Right atrium auricular region (tissue), 2 donors: Measurements from ENCODE around the gene BABAM2. TPM values are rescaled to one million over a fixed set of nuclear protein-coding genes. Genes with fewer than 3 reads are reported as not detected.

Experiments used
- DNase-seq: peaks from one replicate; pipeline ENCODE4 v3.0.0-alpha.2; 2019; ENCODE audit warnings: low spot score
- H3K27ac ChIP-seq, 2 donors: fragments of 200-600 bp; sonication (generic); 1 replicate in 1 of 2; 2 replicates in 1 of 2; pipeline ENCODE4 v1.5.1; 2016 to 2019
- H3K27me3 ChIP-seq, 2 donors: fragments of 200-600 bp; sonication (generic); one replicate each; pipeline versions ENCODE4 v1.5.1 to v1.6.0; 2017 to 2019
- H3K36me3 ChIP-seq: fragments of 200-600 bp; sonication (generic); one replicate; pipeline ENCODE4 v1.5.1; 2016
- H3K4me1 ChIP-seq, 2 donors: fragments of 200-600 bp; sonication (generic); one replicate each; pipeline versions ENCODE4 v1.5.1 to v1.6.0; 2017 to 2019
- H3K4me3 ChIP-seq, 2 donors: fragments of 200-600 bp; sonication (generic); 1 replicate in 1 of 2; 2 replicates in 1 of 2; pipeline ENCODE4 v1.5.1; 2017 to 2019; ENCODE audit warnings: mild to moderate bottlenecking in 1 of 2, moderate library complexity in 1 of 2
- H3K9me3 ChIP-seq, 2 donors: fragments of 200-600 bp; sonication (generic); one replicate each; pipeline ENCODE4 v1.5.1; 2019
- total RNA-seq, 2 donors: library from RNA; depleted of rRNA; stranded (reverse); fragments of >200 nt; gene quantifications; one replicate each; pipeline ENCODE4 v1.1.0, GENCODE V29; 2016
- TF ChIP-seq, protein P1 (sequence below), 2 donors: fragments of 200-600 bp; sonication (generic); IDR thresholded peaks; one replicate each; pipeline ENCODE4 v1.5.1; 2019; ENCODE audit warnings: antibody characterized with exemption in 2 of 2

BABAM2 gene
- total RNA-seq, 2 donors from 2014 or later = 58.8 to 60.6 TPM

DNA sequence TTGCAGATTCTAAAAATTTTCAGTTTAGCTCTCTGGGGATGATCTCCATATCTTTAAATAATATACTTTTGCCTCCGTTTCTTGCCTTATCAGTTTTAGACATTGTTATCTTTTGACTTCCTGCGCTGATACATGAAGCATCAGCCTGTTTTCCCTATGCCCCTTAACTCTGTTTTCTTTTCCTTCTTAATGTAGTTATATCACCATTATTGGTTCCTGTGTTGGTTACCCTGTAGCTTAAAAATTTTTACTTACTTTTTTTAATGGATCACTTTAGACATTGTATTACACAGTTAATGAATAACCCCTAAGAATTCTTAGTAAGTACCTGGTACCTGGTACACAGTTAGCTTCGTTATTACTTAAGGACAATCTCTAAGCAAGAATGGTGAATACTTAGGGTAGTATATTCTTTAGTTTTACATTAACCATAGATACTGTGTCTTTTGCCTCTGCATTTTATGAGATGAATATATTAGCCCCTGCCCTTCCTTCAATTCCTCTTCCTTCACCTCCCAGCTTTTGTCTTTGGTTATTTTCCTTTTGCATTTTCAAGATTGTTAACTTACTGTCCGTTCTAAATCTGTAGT, 40.9 kb downstream of the BABAM2 start:
- Histone ChIP-seq H3K36me3 (no peaks in the 10 kb centered on the region), H3K9me3 (no peaks in the 10 kb centered on the region), H3K4me3 (no peak overlapping the region), H3K27me3 (no peaks in the 10 kb centered on the region), H3K4me1 (no peaks in the 10 kb centered on the region), H3K27ac (no peak overlapping the region)
- TF ChIP-seq, protein P1, sequence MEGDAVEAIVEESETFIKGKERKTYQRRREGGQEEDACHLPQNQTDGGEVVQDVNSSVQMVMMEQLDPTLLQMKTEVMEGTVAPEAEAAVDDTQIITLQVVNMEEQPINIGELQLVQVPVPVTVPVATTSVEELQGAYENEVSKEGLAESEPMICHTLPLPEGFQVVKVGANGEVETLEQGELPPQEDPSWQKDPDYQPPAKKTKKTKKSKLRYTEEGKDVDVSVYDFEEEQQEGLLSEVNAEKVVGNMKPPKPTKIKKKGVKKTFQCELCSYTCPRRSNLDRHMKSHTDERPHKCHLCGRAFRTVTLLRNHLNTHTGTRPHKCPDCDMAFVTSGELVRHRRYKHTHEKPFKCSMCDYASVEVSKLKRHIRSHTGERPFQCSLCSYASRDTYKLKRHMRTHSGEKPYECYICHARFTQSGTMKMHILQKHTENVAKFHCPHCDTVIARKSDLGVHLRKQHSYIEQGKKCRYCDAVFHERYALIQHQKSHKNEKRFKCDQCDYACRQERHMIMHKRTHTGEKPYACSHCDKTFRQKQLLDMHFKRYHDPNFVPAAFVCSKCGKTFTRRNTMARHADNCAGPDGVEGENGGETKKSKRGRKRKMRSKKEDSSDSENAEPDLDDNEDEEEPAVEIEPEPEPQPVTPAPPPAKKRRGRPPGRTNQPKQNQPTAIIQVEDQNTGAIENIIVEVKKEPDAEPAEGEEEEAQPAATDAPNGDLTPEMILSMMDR (IDR thresholded peaks at IDR 0.05) = no peak
- no peak for DNase-seq

DNA sequence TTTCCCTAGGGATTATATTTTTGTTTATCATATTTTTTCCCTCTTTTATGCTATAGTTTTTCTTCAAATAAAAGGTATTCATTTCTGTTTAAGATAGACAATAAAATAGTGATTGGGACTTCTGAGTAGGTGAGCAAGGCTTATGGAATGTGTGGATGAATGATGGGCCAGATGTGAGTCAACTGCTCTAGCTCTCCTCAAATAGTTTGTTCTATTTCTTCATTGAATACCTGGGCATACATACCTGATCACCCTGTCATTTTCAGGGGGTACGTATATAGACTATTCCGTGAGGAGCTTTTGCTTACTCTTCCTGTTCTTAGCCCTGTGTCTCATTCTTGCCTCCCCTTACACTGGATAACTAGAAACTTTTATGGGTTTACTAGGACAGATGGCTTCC, 41.9 kb downstream of the BABAM2 start:
- Histone ChIP-seq H3K27ac (no peak overlapping the region), H3K4me3 (no peak overlapping the region), H3K27me3 (no peaks in the 10 kb centered on the region), H3K9me3 (no peaks in the 10 kb centered on the region), H3K4me1 (no peaks in the 10 kb centered on the region), H3K36me3 (no peaks in the 10 kb centered on the region)
- DNase-seq = no peak
- TF ChIP-seq, protein P1 (IDR thresholded peaks at IDR 0.05) = no peak

DNA sequence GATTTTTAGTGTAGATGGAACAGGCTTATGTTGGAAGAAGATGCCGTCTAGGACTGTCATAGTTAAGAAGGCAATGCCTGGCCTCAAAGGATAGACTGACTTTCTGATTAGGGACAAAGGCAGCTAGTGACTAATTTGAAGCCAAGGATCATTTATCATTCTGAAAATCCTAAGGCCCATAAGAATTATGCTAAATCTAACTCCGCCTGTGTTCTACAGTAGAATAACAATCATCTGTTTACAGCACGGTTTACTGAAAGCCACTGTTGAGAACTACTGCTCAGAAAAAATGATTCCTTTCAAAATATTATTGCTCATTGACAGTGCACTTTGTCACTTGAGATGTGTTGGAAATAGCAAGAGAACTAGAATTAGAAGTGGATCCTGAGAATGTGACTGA, 44.5 kb downstream of the BABAM2 start:
- H3K36me3 ChIP-seq = no peaks in the 10 kb centered on the region
- TF ChIP-seq, protein P1 (IDR thresholded peaks at IDR 0.05) = no peak
- H3K27me3 ChIP-seq = no peaks in the 10 kb centered on the region
- no peak overlapping the region for H3K4me3 ChIP-seq
- DNase-seq = no peak
- H3K9me3 ChIP-seq = no peaks in the 10 kb centered on the region
- no peak overlapping the region for H3K27ac ChIP-seq
- peaks cover 0 to 2% of the 10 kb centered on the region in 2 donors for H3K4me1 ChIP-seq

DNA sequence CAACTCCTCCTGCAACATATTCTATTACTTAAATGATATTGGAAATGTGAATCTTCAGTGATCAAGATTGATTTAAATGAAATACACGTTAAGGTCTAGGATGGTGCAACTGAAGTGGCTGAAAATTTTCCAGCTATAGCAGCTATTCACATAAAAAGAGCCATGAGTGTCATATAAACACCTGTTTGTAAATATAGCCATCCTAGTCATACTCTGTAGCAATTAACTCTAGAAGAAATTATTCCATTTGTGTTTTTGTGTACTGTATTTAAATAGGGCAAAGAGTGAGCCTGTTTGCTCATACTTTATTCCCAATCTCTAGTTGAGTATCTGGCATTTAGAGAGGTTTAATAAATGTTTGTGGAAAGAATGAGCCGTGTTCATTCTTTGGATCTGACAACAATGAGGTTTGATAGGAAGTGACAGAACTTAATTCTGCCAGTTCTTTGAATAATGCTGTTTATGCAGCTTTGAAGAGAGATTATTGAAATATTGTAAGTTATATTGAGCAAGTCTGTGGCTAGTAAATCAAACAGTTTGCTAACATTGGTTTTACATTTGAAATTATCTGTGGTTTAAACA, 49.7 kb downstream of the BABAM2 start:
- Histone ChIP-seq H3K27me3 (no peaks in the 10 kb centered on the region), H3K27ac (no peak overlapping the region), H3K36me3 (no peaks in the 10 kb centered on the region), H3K4me1 (peaks cover 0 to 7% of the 10 kb centered on the region in 2 donors), H3K4me3 (no peak overlapping the region), H3K9me3 (no peaks in the 10 kb centered on the region)
- TF ChIP-seq, protein P1 (IDR thresholded peaks at IDR 0.05) = no peak
- no peak for DNase-seq

DNA sequence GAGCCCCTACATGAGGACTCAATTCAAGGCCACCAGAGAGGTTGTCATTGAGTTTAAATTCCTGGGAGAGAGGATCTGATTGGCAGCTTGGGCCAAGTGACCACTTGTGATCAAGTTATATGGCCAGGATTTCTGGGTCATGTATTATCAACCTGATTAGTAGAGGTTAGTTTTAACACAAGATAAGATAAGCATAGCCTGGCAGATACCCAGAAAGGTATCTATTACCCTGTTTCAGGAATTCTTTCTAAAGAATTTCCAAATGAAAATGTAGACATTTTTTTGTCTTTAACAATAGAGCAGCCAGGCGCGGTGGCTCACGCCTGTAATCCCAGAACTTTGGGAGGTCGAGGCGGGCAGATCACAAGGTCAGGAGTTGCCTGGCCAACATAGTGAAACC, 50.5 kb downstream of the BABAM2 start:
- H3K36me3 ChIP-seq = no peaks in the 10 kb centered on the region
- DNase-seq = no peak
- TF ChIP-seq, protein P1 (IDR thresholded peaks at IDR 0.05) = no peak

More for the DNA sequence above, 50.5 kb downstream of the BABAM2 start:
- H3K27me3 ChIP-seq = no peaks in the 10 kb centered on the region
- H3K27ac ChIP-seq = no peak overlapping the region
- peaks cover 0 to 7% of the 10 kb centered on the region in 2 donors for H3K4me1 ChIP-seq
- no peak overlapping the region for H3K4me3 ChIP-seq
- H3K9me3 ChIP-seq = no peaks in the 10 kb centered on the region
